NCI-H2171 (cell line): ENCODE data around the gene COA7.

Source experiments
- DNase-seq: peaks from one replicate; lab custom pipeline; 2025; lab: John Stamatoyannopoulos, UW

COA7 gene

GRCh38 chr1:52635321-52636089 is 62.6 kb downstream of the COA7 start:
- DNase-seq, result no peak
